Activated CD4-positive, CD25-positive, alpha-beta regulatory T cell treated with anti-CD3 and anti-CD28 coated beads, Interleukin-2, amount 50 U/mL, for 72 hours (primary cell): Measurements from ENCODE around the gene TNFAIP8L3.
"Not testable (repeated sequence)": the region's sequence is repeated elsewhere in the genome, so short reads cannot be mapped to it uniquely, and the experiment has no call there.

ENCODE experiments used
- DNase-seq: peaks from one replicate; pipeline ENCODE4 v3.0.0; 2021

Gene TNFAIP8L3

GRCh38 chr15:51051776-51052175 lies 42.9 kb downstream of the TNFAIP8L3 start:
- DNase-seq, result no peak

GRCh38 chr15:51049081-51049480 lies 45.6 kb downstream of the TNFAIP8L3 start:
- no peak for DNase-seq

GRCh38 chr15:51048308-51048707 lies 46.4 kb downstream of the TNFAIP8L3 start:
- no peak for DNase-seq

GRCh38 chr15:51046799-51047449 lies 47.8 kb downstream of the TNFAIP8L3 start:
- DNase-seq, result no peak

GRCh38 chr15:51046016-51046415 lies 48.7 kb downstream of the TNFAIP8L3 start:
- no peak for DNase-seq

- no peak for DNase-seq
Measured at GRCh38 chr15:51044037-51044727, 50.5 kb downstream of the TNFAIP8L3 start.

GRCh38 chr15:51038974-51039319 lies 55.8 kb downstream of the TNFAIP8L3 start:
- no peak for DNase-seq

GRCh38 chr15:51038162-51038973 lies 56.3 kb downstream of the TNFAIP8L3 start:
- no peak for DNase-seq

- not testable (repeated sequence) for DNase-seq
Measured at GRCh38 chr15:51037474-51037873, 57.2 kb downstream of the TNFAIP8L3 start.

GRCh38 chr15:51030649-51031316 lies 63.9 kb downstream of the TNFAIP8L3 start:
- DNase-seq, result no peak

- no peak for DNase-seq
Measured at GRCh38 chr15:51025454-51025846, 69.3 kb downstream of the TNFAIP8L3 start.

- DNase-seq, result no peak
Measured at GRCh38 chr15:51024735-51025453, 69.8 kb downstream of the TNFAIP8L3 start.

GRCh38 chr15:51023499-51023898 lies 71.2 kb downstream of the TNFAIP8L3 start:
- DNase-seq, result no peak

- no peak for DNase-seq
Measured at GRCh38 chr15:51022206-51022605, 72.5 kb downstream of the TNFAIP8L3 start.

GRCh38 chr15:51016615-51017014 lies 78.1 kb downstream of the TNFAIP8L3 start:
- no peak for DNase-seq

- no peak for DNase-seq
Measured at GRCh38 chr15:51011212-51011611, 83.5 kb downstream of the TNFAIP8L3 start.

- DNase-seq, result no peak
Measured at GRCh38 chr15:51007131-51007666, 87.5 kb downstream of the TNFAIP8L3 start.
